BE2C (cell line): ENCODE data around the gene CAPN5.

Experiments used
- DNase-seq: peaks from one replicate; pipeline ENCODE4 v3.0.0-alpha.2; 2020
- H3K27me3 ChIP-seq: fragments of 250-450 bp; sonication (Bioruptor Pico); 2 replicates; pipeline ENCODE4 v1.5.1; 2020; ENCODE audit warnings: mild to moderate bottlenecking
- H3K36me3 ChIP-seq: fragments of 250-450 bp; sonication (Bioruptor Pico); 2 replicates; pipeline ENCODE4 v1.5.1; 2020; ENCODE audit warnings: mild to moderate bottlenecking
- H3K4me1 ChIP-seq: fragments of 250-450 bp; sonication (Bioruptor Pico); 2 replicates; pipeline ENCODE4 v1.5.1; 2020
- H3K4me3 ChIP-seq: 2 replicates; pipeline ENCODE4 v1.5.1; 2011; ENCODE audit warnings: low read depth, low read length
- H3K9me3 ChIP-seq: fragments of 250-450 bp; sonication (Bioruptor Pico); 2 replicates; pipeline ENCODE4 v1.5.1; 2020
- CTCF ChIP-seq: IDR thresholded peaks from 2 replicates; pipeline ENCODE4 v1.5.1; 2012; ENCODE audit warnings: mild to moderate bottlenecking, low read depth, low read length

The CAPN5 gene

GRCh38 chr11:77155082-77155475 lies 88.3 kb downstream of the CAPN5 start:
- Histone ChIP-seq H3K27me3 (no peaks in the 10 kb centered on the region), H3K9me3 (no peaks in the 10 kb centered on the region), H3K36me3 (no peaks in the 10 kb centered on the region), H3K4me1 (no peaks in the 10 kb centered on the region), H3K4me3 (no peak overlapping the region)
- no peak for DNase-seq
- TF ChIP-seq CTCF, result no peak

- DNase-seq, result no peak
- H3K9me3 ChIP-seq, result no peaks in the 10 kb centered on the region
- H3K36me3 ChIP-seq, result no peaks in the 10 kb centered on the region
- H3K27me3 ChIP-seq, result no peaks in the 10 kb centered on the region
- TF ChIP-seq CTCF, result no peak
- no peak overlapping the region for H3K4me3 ChIP-seq
- no peaks in the 10 kb centered on the region for H3K4me1 ChIP-seq
Observed at GRCh38 chr11:77155556-77156130, 88.9 kb downstream of the CAPN5 start.

GRCh38 chr11:77156396-77157195 lies 89.8 kb downstream of the CAPN5 start:
- Histone ChIP-seq H3K36me3 (no peaks in the 10 kb centered on the region), H3K27me3 (no peaks in the 10 kb centered on the region), H3K4me3 (no peak overlapping the region), H3K4me1 (no peaks in the 10 kb centered on the region), H3K9me3 (no peaks in the 10 kb centered on the region)
- DNase-seq, result no peak
- TF ChIP-seq CTCF, result no peak

- H3K36me3 ChIP-seq, result no peaks in the 10 kb centered on the region
- DNase-seq, result no peak
- no peaks in the 10 kb centered on the region for H3K9me3 ChIP-seq
- no peak overlapping the region for H3K4me3 ChIP-seq
- H3K27me3 ChIP-seq, result no peaks in the 10 kb centered on the region
- no peaks in the 10 kb centered on the region for H3K4me1 ChIP-seq
- no peak for TF ChIP-seq CTCF
Observed at GRCh38 chr11:77158041-77158695, 91.4 kb downstream of the CAPN5 start.

GRCh38 chr11:77159219-77159936 lies 92.6 kb downstream of the CAPN5 start:
- no peak overlapping the region for H3K4me3 ChIP-seq
- H3K9me3 ChIP-seq, result no peaks in the 10 kb centered on the region
- H3K36me3 ChIP-seq, result no peaks in the 10 kb centered on the region
- TF ChIP-seq CTCF, result no peak
- H3K4me1 ChIP-seq, result no peaks in the 10 kb centered on the region
- DNase-seq, result no peak
- H3K27me3 ChIP-seq, result no peaks in the 10 kb centered on the region
